Mammary epithelial cell (primary cell): ENCODE data around the gene HAUS3.

Experiments used
- CTCF ChIP-seq, 2 donors: IDR thresholded peaks in 1 of 2; conservative IDR thresholded peaks in 1 of 2; 2 replicates each; pipeline ENCODE4 v1.5.1; 2011 to 2012; ENCODE audit warnings: inconsistent platforms in 2 of 2, low read length in 2 of 2, mild to moderate bottlenecking in 2 of 2, control low read depth in 1 of 2, low read depth in 1 of 2; ENCODE audit not compliant: insufficient read depth in 1 of 2; ENCODE audit errors: extremely low read depth in 1 of 2
- EZH2 ChIP-seq: IDR thresholded peaks from 2 replicates; pipeline ENCODE4 v1.6.1; 2012; ENCODE audit warnings: low read length, inconsistent platforms, borderline replicate concordance

- TF ChIP-seq CTCF (conservative IDR thresholded peaks at IDR 0.05 in 1 of 2, IDR thresholded peaks at IDR 0.05 in 1 of 2; ENCODE audit: extremely low read depth in 1 of 2, insufficient read depth in 1 of 2, low read depth in 1 of 2, low read length in 2 of 2) (no peak), EZH2 (no peak)
Observed at GRCh38 chr4:2183394-2183793, 58.5 kb downstream of the HAUS3 start.
